Measurements from ENCODE around the gene KDM1B.

The KDM1B gene

GRCh38 chr6:18235524-18235923, 80.3 kb downstream of the KDM1B start:
- H3K4me3 ChIP-seq (ENCODE audit: low read depth, low read length): no peak overlapping the region
- TF ChIP-seq CTCF (IDR thresholded peaks at IDR 0.05; ENCODE audit: low read depth, low read length): no peak

- TF ChIP-seq CTCF (IDR thresholded peaks at IDR 0.05; ENCODE audit: low read depth, low read length): no peak
These were observed 81.9 kb downstream of the KDM1B start for GRCh38 chr6:18237167-18237566.

GRCh38 chr6:18240230-18240629, 85.0 kb downstream of the KDM1B start:
- TF ChIP-seq CTCF (IDR thresholded peaks at IDR 0.05; ENCODE audit: low read depth, low read length): no peak
- H3K4me3 ChIP-seq (ENCODE audit: low read depth, low read length): no peak overlapping the region

More at GRCh38 chr6:18237167-18237566, 81.9 kb downstream of the KDM1B start:
- H3K4me3 ChIP-seq (ENCODE audit: low read depth, low read length): no peak overlapping the region

GRCh38 chr6:18241208-18242038, 86.2 kb downstream of the KDM1B start:
- no peak for TF ChIP-seq CTCF (IDR thresholded peaks at IDR 0.05; ENCODE audit: low read depth, low read length)
- H3K4me3 ChIP-seq (ENCODE audit: low read depth, low read length): no peak overlapping the region

- no peak for TF ChIP-seq CTCF (IDR thresholded peaks at IDR 0.05; ENCODE audit: low read depth, low read length)
- no peak overlapping the region for H3K4me3 ChIP-seq (ENCODE audit: low read depth, low read length)
These were observed 87.0 kb downstream of the KDM1B start for GRCh38 chr6:18242062-18242851.

- no peak overlapping the region for H3K4me3 ChIP-seq (ENCODE audit: low read depth, low read length)
- TF ChIP-seq CTCF (IDR thresholded peaks at IDR 0.05; ENCODE audit: low read depth, low read length): no peak
These were observed 88.2 kb downstream of the KDM1B start for GRCh38 chr6:18243302-18243893.
